GM18519 (cell line): Measurements from ENCODE around the gene CALN1.
"Not testable (repeated sequence)": the region's sequence is repeated elsewhere in the genome, so short reads cannot be mapped to it uniquely, and the experiment has no call there.

Experiments used
- ATAC-seq: cut with Tn5 transposase; IDR thresholded peaks from one replicate; pipeline ENCODE4 v1.9.1; 2021; ENCODE audit warnings: mild to moderate bottlenecking, moderate library complexity; ENCODE audit not compliant: unreplicated experiment, low FRiP score

Gene CALN1

DNA sequence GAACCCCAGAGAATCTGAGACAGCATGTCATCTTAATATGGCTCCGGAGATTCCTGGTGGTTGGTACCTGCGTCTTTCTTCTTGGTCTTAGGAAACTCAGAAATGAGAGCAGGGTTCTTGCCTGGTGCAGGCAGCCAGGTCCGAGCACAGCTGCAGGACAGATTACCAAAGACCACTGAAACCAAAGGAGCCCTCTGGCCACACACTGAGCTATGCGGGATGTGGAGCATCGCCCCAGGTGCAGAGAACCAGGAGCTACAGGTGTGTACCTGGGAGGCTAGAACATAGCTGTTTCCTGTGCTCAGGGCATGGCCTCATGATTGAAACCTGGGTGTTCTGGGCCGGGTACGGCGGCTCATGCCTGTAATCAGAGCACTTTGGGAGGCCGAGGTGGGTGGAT is 635.4 kb downstream of the CALN1 start:
- ATAC-seq: no peak

DNA sequence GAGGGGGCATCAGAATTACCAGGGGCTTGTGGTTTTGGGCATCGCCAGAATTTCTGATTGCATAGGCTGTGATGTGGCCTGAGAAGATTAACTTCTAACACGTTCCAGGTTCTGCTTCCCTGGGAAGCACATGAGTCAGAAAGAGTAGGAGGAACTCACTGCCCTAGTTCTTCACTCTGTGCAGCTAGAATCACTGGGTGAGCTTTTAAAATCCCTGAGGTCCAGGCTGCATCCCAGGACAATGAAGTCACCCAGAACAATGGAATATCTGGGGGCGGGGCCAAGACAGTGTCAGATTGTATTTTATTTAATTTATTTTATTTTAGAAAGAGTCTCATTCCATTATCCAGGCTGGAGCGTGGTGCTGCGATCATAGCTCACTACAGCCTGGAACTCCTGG is 636.5 kb downstream of the CALN1 start:
- ATAC-seq: no peak

DNA sequence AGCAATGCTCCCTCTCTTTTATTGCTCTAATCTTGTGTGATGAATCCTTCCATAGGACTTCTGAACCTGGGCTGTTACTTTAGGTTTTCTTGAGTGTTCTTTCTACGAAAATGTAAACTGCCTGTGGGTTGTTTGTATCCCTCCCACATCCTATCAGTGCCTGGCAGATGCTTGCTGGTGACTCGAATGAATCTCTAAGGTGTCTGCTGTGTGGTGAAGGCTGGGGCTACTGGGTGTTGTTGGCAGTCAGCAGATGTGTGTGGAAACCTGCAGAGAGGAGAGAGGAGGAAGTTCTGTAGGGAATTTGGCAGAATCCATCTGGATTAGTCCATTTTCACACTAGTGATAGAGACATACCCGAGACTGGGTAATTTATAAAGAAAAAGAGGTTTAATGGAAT is 639.4 kb downstream of the CALN1 start:
- no peak for ATAC-seq

DNA sequence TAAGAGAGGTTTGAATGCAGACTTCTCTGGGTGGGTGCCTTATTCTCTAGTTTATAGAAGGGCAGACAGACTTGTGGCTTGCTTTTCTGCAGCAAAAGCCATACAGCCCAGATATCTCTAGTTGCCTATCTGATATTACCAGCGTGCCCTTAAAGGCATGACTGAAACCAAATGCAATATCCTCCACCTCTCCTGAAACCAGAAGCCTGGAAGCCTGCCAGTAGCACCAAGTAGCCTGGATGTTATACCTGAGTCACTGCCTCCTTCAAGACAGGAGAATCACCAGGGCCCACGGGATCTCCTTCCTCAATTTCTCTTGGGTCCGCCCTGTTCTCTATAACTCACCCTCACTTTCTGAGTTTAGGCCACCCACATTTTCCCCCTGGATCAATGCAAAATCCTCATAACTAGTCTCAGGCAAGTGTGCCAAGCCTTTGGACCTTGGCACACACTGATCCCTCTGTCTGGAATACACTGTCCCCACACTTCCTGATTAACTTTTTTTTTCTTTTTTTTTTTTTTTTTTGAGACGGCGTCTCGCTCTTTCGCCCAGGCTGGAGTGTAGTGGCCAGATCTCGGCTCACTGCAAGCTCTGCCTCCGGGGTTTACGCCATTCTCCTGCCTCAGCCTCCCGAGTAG is 641.8 kb downstream of the CALN1 start:
- no peak for ATAC-seq

DNA sequence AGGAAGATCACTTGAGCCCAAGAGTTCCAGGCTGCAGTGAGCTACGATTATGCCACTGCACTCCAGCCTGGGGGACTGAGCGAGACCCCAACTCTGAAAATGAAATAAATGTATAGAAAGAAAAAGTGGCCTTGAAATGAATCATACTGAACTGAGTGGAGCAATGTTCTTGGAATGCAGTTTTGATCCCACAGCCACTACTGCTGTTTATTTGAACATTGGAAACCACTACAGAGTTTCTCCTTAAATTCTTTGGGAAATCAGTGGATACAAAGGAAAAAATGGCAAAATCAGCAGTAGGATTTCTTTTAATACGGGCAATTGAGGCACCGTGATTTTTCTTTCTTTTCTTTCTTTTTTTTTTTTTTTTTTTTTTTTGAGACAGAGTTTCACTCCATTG is 642.8 kb downstream of the CALN1 start:
- no peak for ATAC-seq

DNA sequence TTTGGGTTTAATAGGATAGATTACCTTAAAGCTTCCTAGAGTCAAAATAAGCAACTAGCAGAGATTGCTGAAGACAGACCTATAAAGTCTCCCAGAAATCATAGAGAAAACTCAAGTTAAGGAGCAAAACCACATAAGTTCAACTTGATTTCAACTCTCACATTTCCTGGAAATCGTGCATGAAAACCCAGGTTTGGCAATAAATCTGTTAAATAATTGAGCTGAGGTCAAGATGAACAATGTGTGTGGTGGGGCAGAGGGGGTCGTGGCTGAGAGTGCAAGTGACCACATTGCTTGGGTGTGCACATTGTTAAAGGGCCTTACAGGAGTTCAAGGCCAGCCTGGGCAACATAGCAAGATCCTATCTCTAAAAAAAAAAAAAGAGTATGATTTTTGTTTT is 643.7 kb downstream of the CALN1 start:
- no peak for ATAC-seq

DNA sequence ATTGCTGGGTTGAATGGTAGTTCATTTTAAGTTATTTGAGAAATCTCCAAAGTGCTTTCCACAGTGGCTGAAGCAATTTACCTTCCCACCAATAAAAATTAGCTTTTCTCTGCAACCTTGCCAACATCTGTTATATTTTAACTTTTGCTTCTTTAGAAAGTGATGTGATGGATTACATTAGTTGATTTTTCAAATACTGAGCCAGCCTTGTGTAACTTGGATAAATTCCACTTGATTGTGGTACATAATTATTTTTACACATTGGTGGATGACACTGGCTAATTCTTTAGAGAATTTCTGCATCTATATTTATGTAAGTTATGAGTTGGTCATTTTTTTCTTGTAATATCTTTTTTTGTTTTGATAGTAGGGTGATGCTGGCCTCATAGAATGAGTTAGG is 646.1 kb downstream of the CALN1 start:
- ATAC-seq: no peak

DNA sequence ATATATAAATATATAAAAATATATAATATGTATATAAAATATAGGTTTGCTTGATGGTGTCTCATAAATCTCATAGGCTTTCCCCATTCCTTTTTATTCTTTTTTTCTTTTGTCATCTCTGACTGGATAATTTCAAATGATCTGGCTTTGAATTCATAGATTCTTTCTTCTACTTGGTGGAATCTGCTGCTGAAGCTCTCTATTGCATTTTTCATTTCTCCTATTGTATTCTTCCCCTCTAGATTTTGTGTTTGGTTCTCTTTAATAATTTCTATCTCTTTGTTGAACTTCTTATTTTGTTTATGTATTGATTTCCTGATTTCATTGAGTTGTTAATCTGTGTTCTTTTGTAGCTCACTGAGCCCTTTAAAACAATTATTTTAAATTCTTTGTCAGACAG is 650.8 kb downstream of the CALN1 start:
- ATAC-seq: no peak

DNA sequence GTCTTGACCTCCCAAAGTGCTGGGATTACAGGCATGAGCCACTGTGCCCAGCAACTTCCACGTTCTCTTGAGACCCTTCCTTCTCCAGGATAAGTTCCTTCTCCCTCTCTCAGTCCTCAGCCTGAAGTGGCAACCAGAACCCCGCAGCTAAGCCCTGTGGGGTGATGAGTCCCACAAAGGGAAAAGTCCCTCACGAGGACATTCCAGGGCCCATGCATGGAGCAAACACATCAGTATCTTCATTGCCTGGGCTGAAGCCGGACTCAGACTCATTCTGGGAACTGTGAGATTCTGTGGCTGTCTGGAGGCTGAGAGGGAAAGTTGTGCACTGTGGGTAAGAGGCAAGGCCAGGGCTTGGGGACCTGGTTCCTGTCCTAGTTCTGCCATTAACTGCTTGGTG is 657.3 kb downstream of the CALN1 start:
- no peak for ATAC-seq

DNA sequence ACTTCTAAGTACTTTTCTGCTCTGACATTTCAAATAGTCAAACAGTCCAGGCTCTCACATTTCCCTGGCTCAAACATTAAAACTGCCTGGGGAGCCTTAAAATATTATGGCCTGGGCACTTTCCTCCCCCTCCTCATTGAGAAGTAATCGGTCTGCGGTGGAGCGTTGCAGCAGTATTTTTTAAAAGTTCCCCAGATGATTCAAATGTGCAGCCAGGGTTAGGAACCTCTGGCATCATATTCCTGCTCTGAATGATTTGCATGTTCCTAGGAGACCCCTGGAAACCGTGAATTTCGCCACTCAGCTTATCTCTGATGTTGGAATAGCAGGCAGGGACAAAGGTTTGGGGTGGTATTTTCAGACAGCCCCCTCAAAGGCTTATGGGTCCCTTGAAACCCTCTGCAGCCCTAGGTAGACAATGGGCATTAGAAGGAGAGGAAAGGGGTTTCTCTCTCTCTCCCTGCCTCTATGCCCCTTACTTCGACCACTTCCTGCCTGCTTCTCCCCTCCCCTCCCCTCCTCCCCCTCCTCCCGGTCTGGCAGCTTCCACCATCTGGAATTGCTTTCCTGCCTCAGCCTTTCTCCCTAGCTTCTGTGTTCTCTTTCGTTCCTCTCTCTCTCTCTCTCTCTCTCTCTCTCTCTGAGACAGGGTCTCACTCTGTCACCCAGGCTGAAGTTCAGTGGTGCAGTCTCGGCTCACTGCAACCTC is 658.0 kb downstream of the CALN1 start:
- no peak for ATAC-seq

DNA sequence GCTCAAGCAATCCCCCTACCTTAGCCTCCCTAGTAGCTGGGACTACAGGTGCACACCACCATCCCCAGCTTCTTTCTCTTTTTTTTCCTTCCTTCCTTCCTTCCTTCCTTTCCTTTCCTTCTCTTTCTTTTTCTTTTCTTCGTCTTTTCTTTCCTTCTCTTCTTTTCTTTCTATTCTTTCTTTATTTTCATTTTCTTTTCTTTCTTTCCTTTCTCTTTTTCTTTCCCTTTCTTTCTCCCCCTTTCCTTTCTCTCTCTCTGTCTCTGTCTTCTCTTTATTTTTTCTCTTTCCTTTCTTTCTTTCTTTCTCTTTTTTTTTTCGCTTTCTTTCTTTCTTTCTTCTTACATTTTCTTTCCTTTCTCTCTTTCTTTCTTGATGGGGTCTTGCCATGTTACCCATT is 658.9 kb downstream of the CALN1 start:
- no peak for ATAC-seq

DNA sequence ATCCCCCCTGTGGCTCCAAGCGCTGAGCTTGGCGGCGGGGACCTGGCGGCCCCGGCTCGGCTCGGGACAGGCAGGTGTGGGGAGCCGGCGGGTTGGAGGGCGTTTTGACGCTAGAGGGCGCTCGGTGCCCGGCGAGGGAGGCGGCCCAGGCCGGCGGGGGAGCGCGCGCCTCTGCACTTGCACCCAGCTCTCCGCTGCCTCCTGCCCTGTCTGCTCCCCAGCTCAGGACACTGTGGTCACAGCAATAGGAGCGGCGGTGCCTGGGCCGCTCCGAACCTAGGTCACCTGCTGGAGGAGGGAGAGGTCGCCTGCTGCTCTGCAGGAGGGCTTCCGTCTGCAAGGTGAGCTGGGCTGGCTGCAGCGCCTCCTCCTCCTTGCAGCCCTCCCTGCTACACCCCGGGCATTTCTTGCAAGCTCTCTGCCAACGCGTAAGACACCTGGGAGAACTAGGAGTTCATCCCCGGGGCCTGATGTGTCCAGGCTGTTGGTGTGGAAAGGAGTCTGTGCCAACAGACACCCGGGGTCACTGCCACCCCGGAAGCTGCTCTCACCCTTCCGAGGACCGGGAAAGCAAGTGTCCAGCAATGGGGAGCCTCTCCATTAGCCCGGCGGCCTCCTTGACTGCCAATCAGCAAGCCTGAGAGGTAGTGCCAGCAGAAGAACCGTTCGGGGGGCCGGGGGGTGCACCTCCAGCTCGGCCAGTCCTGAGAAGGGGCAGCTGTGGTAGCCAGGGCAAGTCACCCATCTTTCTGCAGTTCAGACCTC is 659.8 kb downstream of the CALN1 start:
- no peak for ATAC-seq

DNA sequence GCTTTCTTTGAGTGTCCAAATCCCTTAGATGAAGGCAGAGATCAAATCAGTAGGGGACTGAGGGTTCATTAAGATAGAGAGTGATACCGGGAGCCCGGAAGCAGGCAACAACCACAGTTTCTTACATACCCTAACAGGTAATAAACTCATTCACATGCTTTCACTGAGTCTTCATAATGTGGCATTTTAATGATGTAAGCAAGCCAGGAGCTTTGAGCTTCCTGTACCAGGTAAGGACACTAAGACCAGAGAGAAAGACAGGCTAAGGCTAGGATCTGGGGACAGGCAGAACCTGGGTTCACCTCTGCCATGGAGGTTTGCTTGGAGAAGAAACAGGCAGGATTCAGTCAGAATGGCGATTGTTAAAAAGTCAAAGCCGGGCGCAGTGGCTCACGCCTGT is 661.8 kb downstream of the CALN1 start:
- ATAC-seq: no peak

DNA sequence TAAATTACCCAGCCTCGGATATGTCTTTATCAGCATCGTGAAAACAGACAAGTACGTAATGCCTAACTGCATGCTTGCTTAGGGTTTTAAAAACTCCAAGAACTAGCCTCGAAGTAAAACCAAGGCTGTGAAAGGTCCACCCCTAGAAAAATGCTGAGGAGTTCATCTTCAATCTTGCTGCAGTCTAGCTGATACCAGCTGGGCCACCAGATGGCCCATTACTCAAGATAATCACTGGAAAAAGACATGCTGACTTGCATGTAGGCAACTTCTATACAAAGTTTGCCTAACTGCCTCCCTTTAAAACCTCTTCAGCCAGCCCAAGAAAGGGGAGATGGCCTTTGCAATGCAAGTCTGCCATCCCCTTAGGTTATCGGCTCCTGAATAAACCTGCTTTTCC is 666.1 kb downstream of the CALN1 start:
- no peak for ATAC-seq

DNA sequence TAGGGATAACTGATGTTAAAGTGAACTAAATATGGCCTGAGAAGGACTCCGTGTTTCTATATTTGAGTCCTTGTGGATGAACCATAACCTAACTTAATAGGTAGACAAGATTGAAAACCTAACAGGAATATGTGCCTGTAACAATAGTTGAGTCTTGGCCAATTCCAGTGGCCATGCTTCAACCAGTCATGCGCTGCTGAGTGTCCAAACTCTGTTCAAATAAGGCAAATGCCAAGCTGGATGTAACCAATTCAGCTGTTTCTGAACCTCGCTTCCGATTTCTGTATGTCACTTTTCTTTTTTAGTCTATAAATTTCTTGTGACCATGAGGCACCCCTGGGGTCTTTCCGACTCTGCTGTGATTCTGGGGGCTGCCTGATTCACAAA is 672.0 kb downstream of the CALN1 start:
- ATAC-seq: no peak

DNA sequence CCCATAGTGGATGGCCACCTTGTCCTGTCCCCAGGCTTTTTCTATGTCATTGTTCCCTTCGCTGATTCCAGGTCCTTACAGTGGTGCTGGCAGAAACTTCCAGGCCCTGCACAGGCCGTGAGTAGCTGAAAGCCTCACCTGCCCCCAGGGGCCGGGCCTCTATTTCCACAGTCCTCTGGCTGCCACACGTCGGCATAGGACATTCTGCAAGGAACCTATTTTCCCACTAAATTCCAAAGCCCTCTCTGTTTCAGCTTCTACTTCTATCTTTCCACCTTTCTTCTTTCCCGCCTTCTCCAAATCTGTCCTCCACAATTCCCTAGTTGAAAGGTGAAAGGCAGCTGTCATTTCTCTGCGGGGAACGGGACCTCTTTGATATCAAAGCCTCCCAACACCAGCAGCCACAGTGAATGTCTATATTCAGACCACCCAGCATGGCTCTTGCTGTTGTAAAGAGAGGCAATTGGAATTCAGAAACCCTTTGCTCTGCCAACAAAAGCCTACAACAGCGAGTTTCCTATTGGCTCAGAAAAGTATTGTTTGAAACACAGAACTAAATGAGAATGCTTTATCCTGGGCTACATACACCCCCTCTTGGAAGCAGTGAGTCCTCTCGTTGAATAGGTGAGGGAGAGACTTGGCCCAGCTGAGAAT is 672.5 kb downstream of the CALN1 start:
- no peak for ATAC-seq

DNA sequence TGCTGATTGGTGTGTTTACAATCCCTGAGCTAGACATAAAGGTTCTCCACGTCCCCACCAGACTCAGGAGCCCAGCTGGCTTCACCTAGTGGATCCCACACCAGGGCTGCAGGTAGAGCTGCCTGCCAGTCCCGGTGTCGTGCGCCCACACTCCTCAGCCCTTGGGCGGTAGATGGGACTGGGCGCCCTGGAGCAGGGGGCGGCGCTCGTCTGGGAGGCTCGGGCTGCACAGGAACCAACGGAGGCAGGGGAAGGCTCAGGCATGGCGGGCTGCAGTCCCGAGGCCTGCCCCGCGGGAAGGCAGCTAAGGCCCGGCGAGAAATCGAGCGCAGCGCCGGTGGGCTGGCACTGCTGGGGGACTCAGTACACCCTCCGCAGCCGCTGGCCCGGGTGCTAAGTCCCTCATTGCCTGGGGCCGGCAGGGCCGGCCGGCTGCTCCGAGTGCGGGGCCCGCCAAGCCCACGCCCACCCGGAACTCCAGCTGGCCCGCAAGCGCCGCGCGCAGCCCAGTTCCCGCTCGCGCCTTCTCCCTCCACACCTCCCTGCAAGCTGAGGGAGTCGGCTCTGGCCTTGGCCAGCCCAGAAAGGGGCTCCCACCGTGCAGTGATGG is 674.1 kb downstream of the CALN1 start:
- not testable (repeated sequence) for ATAC-seq

DNA sequence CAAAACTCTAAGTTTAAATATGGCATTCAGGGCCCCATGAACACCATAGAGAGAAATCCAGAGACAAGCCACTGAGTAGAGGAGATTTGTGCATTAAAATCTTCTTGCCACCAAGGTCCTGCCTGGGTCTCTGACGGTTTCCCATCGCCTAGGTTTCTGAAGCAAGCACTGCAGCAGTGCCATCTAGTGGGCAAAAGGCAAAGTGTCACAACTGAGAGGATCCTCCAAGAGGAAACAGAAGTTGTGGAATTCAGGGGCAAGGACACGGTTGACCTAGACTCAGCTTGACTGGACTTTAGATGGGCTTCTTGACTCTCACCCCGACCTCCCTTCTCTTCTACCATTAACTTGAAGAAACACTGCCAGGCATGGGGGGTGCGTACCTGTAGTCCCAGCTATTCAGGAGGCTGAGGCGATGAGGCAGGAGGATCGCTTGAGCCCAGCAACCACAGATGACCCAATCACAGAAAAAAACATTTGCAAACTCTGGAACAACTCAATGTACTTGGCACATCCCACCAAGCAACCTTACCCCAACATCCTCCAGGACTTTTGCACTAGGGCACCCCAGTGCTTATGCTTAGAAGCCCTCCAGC is 676.1 kb downstream of the CALN1 start:
- no peak for ATAC-seq

DNA sequence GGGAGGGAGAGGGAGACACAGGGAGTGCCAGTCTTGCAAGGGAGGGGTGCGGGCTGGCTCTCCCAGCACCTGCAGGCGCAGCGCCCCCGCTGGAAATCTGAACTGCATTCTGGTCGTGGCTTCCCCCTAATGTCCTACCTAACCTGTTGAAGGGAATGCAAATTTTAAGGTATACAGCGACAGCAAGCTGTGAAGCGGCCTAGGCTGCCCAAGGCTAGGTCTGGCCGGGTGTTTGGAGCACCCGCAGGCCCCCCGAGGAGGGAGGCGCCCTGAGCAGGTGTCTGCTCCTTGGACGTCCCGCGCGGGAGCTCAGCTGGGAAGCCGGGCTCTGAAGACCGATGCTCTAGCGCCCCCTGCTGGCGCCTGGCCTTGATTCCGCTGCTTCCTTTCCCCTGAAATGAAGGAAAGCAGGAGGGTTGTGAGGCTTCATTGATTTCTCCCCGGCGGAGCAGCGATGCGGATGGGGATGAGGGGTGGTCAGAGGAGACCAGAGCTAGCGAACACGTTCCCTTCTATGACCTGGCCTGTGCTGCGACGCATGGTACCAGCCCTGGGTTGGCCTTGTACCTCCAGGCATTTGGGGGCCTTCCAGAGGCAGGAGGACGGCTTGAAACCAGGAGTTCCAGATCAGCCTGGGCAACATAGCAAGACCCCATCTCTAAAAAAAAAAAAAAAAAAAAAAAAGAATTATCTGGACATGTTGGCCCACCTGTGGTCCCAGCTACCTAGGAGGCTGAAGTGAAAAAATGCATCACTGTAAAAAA is 678.8 kb downstream of the CALN1 start:
- ATAC-seq: no peak

DNA sequence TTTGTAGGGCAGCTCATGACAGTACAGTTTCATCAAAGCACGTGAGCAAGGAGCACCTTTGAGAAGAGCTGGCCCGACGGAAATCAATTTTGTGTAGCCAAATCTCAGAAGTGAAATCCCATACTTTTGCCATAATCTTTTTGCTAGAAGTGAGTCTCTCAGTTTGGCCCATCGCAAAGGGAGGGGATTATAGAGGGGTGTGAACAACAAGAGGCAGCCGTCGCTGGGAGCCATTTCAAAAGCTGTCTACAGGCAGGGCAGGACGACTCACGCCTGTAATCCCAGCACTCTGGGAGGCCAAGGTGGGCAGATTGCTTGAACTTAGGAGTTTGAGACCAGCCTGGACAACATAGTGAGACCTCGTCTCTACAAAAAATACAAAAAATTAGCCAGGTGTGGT is 680.4 kb downstream of the CALN1 start:
- no peak for ATAC-seq
